ENCODE data around the gene GAD2. TPM values are rescaled to one million over a fixed set of nuclear protein-coding genes. Genes with fewer than 3 reads are reported as not detected.

The GAD2 gene
- total RNA-seq, 1 donor, result not detected

DNA sequence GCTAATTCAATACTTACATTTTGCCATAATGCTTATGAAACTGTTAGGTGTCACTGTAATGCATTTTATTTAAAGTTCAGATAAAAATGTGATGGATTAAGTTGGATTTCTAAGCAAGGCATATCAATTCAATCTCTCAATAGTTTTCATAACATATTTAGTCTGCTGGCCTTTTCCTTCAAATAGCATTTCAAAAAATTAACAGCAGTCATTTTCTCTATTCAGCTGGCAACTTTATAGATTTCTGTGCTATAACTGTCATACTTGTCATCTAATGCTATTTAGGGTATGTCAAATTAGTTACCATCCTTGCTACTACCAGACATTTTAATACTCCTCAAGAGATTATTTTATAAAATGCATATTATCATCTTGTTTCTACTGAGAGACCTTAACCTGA lies 4.3 kb downstream of the GAD2 start:
- no peak for DNase-seq (ENCODE audit: low read depth in 2 of 3, low spot score in 2 of 3)

DNA sequence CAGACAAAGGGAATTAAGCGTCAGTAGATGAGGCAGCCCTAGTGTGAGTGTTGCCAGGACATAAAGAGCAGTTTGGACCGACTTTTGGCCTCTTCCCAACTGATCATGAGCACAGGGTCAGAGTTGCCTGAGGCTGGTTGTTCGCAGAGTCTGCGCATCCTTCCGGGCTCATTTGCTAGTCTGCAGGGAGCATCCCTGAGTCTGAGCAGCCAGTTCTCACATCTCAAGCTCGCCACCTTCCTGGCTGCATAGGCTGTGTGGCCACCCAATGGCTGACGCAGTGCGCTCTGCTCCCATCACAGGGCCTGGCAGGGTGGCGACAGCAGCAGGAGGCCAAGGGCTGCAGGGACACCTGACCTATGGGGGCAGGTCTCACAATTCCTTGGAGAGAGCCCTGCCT lies 5.0 kb downstream of the GAD2 start:
- no peak for DNase-seq (ENCODE audit: low read depth in 2 of 3, low spot score in 2 of 3)

DNA sequence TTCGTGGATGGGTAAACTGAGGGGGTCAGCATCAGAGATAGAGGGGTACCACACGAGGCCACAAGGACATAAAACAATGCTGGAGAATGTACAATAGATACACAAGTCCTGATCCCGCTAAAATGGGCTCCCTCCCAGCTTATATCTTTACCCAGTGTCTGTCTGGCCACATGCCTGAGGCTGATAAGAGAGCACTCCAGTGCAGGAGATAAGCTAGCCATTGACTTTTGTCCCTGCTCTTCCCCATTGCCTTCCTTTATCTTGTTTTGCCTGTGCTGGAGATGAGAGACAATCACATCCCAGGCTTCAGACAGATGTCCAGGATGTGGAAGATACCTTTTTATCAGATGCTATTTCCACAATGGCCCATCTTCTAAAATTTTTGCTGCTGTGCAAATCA lies 6.0 kb downstream of the GAD2 start:
- no peak for DNase-seq (ENCODE audit: low read depth in 2 of 3, low spot score in 2 of 3)

DNA sequence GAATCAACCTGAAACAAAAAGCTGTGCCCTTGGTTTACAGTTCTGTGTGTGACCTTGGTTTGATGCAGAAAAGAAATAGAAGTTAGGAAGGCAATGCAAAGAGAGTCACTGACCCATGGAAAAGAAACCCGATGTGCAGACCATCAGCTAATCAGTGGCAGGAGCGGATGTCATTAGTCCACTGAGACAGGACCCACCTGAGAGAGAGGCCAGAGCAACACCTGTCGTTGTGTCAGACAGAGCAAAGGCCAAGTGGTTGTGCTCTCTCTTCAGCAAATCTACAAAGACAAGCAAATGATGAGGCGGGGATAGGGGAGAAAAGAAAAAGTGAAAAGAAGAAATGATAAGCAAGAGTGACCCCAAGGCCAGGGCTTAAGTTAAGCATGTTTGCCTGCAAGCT lies 8.7 kb downstream of the GAD2 start:
- no peak for DNase-seq (ENCODE audit: low read depth in 2 of 3, low spot score in 2 of 3)

DNA sequence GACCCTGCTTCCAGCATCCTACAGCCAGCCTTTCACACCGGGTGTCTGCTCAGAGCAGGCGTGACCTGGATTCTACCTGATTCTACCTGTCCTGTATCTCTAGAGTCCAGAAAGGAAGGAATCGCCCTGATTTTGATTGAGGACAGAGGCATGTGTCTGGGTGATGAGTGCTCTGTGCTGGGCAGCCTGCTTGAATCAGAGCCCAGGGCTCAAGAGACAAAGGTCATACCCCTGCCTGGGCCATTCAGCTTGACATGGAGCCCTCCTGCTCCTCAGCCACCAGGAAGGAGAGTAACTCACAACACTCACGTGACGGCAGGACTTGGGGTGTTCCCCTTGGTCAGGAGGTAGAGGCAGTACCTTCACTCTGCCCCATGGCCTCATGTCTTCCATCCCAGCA lies 11.2 kb downstream of the GAD2 start:
- no peak for DNase-seq (ENCODE audit: low read depth in 2 of 3, low spot score in 2 of 3)

DNA sequence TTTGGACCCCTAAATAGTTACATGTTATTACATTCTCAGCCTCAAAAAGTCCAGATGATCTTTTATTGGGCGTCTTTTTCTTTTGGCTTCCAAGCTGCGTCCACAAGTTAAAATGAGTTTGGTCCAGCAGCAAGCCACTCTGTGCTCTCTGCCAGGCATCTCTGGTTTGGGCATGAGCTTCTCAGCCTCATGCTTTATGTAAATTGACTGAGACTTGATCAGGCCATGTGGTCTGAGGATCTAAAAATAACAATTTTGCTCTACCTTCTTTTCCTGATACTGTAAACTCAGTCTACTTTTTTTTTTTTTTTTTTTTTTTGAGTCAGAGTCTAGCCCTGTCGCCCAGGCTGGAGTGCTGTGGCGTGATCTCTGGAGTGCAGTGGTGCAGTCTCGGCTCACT lies 15.6 kb downstream of the GAD2 start:
- DNase-seq (ENCODE audit: low read depth in 2 of 3, low spot score in 2 of 3), result no peak

DNA sequence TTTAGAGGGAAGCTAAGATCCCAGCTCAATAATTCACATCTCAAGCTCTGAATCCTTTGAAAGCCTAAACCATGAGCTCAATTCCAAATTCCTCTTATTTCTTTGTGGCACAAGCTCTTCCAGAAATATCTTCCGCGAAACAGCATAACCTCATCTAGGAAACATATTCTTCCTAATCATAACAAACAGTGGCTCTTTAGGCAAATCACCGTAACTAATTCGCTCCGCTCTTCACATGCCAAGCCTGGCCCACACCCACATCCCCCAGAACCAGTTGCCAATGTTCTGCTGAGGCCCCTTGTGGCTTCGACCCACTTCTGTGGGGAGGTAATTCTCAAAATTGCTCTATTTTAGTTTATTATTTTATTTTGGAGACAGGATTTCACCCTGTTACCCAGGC lies 19.2 kb downstream of the GAD2 start:
- DNase-seq (ENCODE audit: low read depth in 2 of 3, low spot score in 2 of 3), result no peak

DNA sequence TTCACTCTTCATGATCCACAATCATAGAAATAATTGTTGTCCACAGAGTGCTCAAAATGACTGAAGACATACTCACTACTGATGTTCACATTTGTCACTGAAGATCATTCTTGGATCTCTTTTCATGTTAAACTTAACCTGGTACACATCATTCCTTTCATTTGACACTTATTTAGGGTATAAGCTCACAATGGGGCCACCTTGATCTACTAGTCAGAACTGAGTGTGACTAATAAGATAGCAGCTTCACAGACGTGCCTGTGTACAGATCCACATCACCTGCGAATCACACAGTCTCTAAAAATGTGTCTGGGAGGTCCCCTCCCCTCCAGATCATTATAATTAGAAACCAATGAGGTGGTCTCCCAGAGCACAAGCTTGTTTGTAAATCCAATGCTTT lies 21.8 kb downstream of the GAD2 start:
- no peak for DNase-seq (ENCODE audit: low read depth in 2 of 3, low spot score in 2 of 3)

DNA sequence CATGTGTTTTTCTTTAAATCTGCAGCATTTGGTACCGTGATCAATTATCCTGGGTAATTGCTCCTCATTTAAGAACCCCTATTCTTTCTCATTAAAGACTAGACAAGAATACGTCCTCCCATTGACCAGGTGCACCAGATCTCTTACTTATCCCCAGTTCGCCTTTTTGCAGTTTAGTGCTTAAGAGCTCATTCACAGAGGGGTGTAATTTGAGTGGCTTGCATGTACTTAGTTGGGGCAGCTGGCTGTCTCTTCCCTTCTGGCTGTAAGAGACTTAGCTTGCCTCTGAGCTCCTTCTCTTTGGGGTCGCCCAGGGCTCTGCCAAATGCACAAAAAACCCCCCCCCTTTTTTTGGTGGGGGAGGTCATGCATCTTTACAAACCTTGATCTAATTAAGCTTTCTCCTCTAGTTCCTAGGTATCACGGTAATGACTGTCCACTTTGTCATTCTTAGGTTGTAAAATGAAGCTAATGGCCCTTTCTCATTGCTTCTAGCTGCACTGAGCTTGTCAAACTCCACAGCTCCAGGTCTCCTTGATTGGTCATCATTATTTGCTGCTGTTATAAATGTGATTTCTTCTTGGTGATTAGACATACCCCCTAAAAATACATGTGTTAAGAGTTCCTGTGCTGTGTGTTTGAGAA lies 26.3 kb downstream of the GAD2 start:
- DNase-seq (ENCODE audit: low read depth in 2 of 3, low spot score in 2 of 3), result no peak

DNA sequence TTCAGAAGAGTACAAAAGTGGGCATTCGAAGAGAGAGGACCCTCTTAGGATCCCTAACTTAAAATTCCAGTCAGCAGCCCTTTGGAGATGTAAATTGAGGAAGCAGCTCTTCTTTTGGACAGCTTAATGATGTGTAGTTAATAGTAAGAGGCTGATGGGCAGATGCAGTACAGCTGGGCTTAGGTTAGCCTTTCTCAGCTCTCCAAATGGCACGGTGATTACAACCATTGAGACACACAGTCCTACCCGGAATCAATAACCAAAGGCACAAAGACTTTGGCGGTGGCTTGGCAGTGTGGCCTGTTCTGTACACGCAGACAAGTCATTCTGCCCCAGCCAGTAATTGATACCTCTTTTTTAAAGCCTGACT lies 26.8 kb downstream of the GAD2 start:
- no peak for DNase-seq (ENCODE audit: low read depth in 2 of 3, low spot score in 2 of 3)

DNA sequence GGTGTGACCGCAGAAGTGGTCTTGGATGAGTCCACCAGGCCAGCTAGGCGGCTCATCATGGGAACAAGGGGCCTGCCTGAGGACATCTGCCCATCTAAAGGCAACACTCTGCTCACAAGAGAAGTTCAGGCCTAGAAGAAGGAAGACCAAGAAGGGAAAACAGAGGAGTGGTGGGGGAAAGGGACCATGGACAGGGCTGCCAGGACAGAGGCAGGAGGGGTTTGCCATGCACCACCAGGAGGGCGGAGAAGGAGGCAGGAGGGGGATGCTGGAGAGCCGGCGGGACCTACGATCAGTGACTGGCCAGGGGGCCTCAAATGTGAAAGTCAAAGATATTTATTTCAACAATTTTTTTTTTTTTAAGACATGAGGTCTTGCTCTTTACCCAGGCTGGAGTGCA lies 33.1 kb downstream of the GAD2 start:
- no peak for DNase-seq (ENCODE audit: low read depth in 2 of 3, low spot score in 2 of 3)

DNA sequence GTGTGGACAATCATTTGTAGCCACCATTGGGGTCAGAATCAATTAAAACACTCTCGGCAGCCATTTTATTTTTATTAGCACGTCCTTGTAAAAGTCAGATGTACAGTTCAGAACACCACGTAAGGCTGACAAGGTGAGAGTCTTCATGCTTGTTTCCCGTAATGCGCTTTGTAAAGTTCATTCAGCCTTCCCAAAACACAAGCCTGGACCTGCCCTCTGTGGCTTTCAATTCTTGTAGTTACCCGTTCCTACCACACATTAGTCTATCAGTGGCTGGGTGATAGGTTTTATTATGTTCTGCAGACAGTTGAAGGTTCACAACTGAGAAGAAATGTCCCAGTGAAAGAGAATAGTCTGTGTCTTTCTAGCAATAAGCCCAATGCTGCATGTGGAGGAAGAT lies 35.4 kb downstream of the GAD2 start:
- no peak for DNase-seq (ENCODE audit: low read depth in 2 of 3, low spot score in 2 of 3)

DNA sequence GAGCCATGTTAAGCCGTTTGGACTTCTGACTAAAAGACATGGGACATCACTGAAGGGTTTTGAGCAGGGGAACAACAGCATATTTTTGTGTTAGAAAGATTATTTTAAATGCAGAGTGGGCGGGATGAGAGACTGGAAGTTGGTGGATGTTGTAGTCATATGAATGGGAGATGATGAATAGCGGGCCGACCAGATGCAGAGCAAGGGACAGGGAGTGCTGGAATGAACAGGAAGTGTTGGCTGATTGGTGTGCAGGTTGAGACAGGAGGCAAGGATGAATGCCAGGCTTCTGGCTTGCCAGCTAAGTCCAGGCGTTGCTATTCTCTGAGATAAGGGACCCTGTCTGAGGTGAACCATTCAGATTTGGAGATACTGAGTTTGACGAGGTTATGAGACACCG lies 38.0 kb downstream of the GAD2 start:
- no peak for DNase-seq (ENCODE audit: low read depth in 2 of 3, low spot score in 2 of 3)

DNA sequence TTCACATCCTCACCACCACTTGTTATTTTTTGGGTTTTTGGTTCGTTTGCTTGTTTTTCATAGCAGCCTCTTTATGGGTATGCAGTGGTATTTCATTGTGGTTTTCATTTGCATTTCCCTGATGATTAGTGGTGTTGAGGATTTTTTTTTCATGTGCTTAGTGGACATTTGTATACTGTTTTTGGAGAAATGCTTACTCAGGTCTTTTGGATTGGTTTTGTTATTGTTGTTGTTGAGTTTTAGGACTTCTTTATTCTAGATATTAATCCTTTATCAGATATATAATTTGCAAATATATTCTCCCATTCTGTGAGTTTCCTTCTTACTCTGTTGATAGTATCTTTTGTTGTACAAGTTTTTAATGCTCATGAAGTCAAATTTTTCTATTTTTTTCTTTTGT lies 42.8 kb downstream of the GAD2 start:
- DNase-seq (ENCODE audit: low read depth in 2 of 3, low spot score in 2 of 3), result no peak

DNA sequence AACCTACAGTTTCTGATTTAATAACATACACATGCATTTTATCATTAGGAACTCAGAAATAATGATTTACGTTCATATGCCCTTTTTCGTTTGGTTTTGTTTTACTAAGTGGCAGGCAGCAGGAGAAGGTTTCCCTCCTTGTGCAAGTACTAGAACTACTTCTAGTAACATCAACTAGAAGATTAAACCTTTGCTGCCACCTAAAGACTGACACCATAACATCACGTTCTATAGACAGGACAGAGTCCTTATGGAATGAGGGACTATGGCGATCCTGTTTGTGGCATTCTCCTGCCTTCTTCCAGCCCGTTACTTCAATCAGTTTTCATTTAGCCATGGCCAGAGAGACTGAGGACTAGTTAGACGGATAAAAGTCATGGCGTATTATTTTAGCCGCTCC lies 53.2 kb downstream of the GAD2 start:
- DNase-seq (ENCODE audit: low read depth in 2 of 3, low spot score in 2 of 3), result peak in 2 of 3 donors; percentile 16 to 55

DNA sequence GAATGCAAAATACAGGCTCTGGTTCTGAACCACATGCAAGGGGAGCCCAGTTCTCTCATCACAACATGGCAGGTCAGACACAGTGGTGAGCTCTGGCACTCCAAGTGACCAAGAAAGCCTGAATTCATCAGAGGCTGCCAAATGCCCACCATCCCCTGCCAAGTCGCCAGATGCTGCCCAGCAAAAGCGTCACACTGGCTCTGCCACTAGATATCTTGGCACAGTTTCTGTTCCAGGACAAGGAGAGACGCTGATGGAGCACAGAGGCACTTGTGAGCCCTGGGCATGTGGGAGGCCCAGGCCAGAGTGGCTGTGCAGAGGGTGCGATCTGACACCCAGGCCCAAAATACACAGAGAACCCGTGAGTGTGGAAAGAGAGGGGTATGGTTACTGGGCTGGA lies 57.8 kb downstream of the GAD2 start:
- DNase-seq (ENCODE audit: low read depth in 2 of 3, low spot score in 2 of 3), result no peak

DNA sequence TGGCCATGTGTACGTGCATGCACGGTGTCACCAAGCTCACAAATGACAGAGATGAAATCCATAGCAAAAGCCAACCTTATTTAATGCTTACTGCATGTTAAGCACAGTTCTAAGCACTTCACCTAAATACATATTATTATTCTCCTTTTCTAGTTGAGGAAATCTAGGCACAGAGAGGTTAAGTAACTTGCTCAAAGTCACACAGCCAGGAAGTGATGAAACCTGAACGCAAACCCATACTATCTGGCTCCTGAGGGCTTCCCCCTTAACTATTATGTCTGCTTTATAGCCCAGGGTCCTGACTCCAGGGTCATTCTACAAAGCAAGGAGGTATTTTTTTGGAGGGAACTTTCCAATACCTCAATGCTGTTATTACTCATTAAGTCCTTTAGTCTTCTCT lies 61.7 kb downstream of the GAD2 start:
- DNase-seq (ENCODE audit: low read depth in 2 of 3, low spot score in 2 of 3), result no peak

DNA sequence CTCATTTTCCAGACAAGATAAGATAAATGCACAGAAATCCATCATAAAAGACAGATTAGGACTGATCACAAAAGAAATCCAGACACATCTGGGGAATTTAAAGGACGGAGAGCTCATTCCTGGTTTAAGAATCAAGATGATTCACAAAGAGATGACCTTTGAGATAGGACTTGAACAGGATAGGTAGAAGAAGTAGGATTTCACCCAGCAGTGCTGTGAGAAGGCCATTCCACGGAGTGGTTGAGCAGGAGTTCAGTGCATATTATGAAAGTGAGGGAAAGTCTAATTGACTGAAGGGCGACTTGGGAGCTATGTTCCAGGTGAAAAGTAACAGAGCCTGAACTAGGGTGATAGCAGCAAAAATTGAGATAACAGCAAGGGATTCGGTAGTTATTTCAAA lies 73.7 kb downstream of the GAD2 start:
- DNase-seq (ENCODE audit: low read depth in 2 of 3, low spot score in 2 of 3), result no peak

DNA sequence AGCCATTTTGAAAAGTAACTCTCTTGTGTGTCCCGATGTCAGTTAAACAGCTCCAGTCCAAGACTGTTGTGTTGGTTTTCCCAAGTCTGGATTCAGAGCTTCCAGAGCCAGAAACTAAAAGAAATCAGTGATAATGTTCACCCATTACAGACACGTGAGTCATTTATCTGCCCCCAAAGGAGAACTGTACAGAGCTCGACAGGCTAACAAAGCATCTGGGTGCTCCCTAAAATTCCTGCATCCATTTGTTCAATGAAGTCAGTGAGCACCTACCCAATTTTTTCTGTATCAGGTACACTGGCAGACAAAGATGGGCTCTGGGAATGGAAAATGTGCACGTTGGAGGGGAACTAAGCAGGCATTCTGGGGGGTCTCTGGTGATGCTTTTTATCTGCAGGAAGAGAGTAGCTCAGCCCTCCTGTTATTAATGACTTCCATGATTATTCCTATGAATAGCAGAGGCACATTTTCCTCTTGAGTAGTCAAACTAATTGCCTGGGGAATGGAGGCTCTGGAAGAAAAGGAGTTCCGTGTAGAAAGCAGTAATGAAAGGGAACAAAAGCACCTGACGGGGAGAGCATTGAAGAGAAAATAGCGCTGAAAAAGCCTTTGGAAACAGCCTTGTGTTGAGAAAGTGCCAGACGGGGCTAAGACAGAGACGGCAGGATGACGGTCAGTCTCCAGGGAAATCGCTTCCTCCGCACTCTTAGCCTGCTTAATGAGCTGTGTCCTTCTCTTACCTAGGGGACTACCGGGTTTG lies 75.3 kb downstream of the GAD2 start:
- DNase-seq (ENCODE audit: low read depth in 2 of 3, low spot score in 2 of 3), result no peak

DNA sequence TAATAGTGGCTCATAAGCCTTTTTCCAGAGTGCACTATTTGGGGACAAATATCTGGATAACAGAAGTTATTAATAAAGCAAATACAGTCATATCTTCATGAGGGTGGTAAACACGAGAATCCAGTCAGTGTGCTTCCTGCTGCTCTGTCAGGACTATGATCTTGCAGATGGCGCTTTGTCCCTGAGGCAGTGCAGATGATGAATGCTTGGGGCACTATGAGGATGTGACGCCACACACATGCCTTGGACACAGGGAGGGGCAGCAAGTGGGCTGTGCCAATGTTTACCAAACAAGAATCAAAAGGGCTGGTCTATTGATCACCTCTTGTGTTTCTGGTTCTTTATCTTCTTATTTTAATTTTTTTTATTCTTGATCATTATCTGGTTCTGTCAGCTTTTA lies 79.8 kb downstream of the GAD2 start:
- no peak for DNase-seq (ENCODE audit: low read depth in 2 of 3, low spot score in 2 of 3)

DNA sequence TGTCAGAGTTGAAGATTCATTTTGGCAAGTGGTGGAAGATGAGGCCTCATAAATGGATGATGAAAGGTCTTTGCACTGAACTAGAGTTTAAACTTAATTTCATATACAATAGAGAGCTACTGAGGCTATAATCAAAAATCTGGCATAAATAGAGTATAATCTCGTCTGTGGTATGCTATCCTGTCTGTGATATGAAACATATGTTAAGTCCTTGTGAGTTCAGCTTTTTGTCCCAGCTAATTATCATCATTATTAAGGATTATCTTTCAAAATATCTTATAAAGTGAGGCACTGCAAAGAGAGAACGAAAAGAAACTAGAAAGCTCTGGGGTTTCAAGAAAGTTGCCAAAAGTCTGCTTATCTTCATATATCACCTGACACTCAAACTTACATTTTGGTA lies 83.4 kb downstream of the GAD2 start:
- DNase-seq (ENCODE audit: low read depth in 2 of 3, low spot score in 2 of 3), result no peak

DNA sequence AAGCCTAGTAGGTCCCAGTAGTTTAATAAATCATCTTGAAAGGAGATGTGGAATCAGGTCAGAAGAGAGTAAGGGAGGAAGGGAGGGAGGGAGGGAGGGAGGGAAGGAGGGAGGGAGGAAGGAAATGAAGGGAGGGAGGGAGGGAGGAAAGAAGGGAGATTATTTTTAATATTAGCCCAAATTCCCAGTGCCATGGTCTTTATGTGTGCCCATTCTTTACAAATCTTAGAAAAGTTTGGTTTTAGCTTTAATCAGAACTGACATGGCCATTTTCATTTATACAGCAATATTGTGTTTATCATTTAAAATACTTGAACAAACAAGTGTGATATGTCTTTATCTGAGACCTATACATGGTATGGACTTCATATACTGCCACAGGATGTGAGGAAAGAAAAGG lies 86.8 kb downstream of the GAD2 start:
- DNase-seq (ENCODE audit: low read depth in 2 of 3, low spot score in 2 of 3), result no peak

DNA sequence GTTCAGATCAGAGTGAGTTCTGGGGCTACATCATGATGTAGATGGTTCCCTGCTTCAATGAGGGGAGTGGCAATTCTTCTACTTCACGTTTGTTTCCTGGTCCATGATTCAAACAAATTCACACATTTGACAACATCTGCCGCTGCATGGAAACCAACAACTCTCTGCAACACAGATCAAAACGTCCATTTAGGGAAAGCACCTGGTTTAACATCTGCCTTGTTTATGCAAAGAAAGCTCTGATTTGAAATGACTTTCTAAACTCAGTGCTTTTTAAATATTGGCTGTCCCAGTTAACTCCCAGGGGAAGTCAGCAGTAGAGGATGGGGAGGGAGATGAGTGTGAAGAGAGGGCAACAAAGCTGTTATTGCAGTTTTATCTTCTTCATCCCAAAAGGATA lies 93.8 kb downstream of the GAD2 start:
- DNase-seq (ENCODE audit: low read depth in 2 of 3, low spot score in 2 of 3), result no peak

Data from hematopoietic multipotent progenitor cell (in vitro differentiated cells).